ENCODE results near the gene GPR146. TPM values are rescaled to one million over a fixed set of nuclear protein-coding genes. Genes with fewer than 3 reads are reported as not detected.
"Not testable (repeated sequence)": the region's sequence is repeated elsewhere in the genome, so short reads cannot be mapped to it uniquely, and the experiment has no call there.

GPR146 gene
- total RNA-seq, 1 donor = 1.2 TPM

- no peak overlapping the region for H3K4me3 ChIP-seq (ENCODE audit: low read depth, low read length)
- no peak for TF ChIP-seq CTCF (IDR thresholded peaks at IDR 0.05; ENCODE audit: insufficient read depth, low read length)
- DNase-seq (ENCODE audit: low read depth) = no peak
These were observed 14.5 kb upstream of the GPR146 start for GRCh38 chr7:1029637-1030443.

GRCh38 chr7:1030444-1031070 lies 13.8 kb upstream of the GPR146 start:
- no peak for TF ChIP-seq CTCF (IDR thresholded peaks at IDR 0.05; ENCODE audit: insufficient read depth, low read length)
- H3K4me3 ChIP-seq (ENCODE audit: low read depth, low read length) = no peak overlapping the region
- DNase-seq (ENCODE audit: low read depth) = no peak

GRCh38 chr7:1031716-1032455 lies 12.5 kb upstream of the GPR146 start:
- no peak for DNase-seq (ENCODE audit: low read depth)
- no peak overlapping the region for H3K4me3 ChIP-seq (ENCODE audit: low read depth, low read length)
- no peak for TF ChIP-seq CTCF (IDR thresholded peaks at IDR 0.05; ENCODE audit: insufficient read depth, low read length)

GRCh38 chr7:1032536-1033181 lies 11.7 kb upstream of the GPR146 start:
- no peak for DNase-seq (ENCODE audit: low read depth)
- H3K4me3 ChIP-seq (ENCODE audit: low read depth, low read length) = no peak overlapping the region
- no peak for TF ChIP-seq CTCF (IDR thresholded peaks at IDR 0.05; ENCODE audit: insufficient read depth, low read length)

GRCh38 chr7:1033546-1034145 lies 10.7 kb upstream of the GPR146 start:
- DNase-seq (ENCODE audit: low read depth) = no peak
- TF ChIP-seq CTCF (IDR thresholded peaks at IDR 0.05; ENCODE audit: insufficient read depth, low read length) = no peak
- no peak overlapping the region for H3K4me3 ChIP-seq (ENCODE audit: low read depth, low read length)

GRCh38 chr7:1034769-1035168 lies 9.6 kb upstream of the GPR146 start:
- H3K4me3 ChIP-seq (ENCODE audit: low read depth, low read length); DNase-seq (ENCODE audit: low read depth): not testable (repeated sequence)

GRCh38 chr7:1036164-1036928 lies 8.0 kb upstream of the GPR146 start:
- not testable (repeated sequence) for H3K4me3 ChIP-seq (ENCODE audit: low read depth, low read length); DNase-seq (ENCODE audit: low read depth)

GRCh38 chr7:1040233-1040632 lies 4.1 kb upstream of the GPR146 start:
- not testable (repeated sequence) for DNase-seq (ENCODE audit: low read depth); H3K4me3 ChIP-seq (ENCODE audit: low read depth, low read length)

Measured in fibroblast of the aortic adventitia (primary cell).